Uterus (tissue), 4 donors: ENCODE results near the gene YAE1. TPM values are rescaled to one million over a fixed set of nuclear protein-coding genes. Genes with fewer than 3 reads are reported as not detected.

Source experiments
- DNase-seq, 2 donors: peaks; one replicate each; pipeline ENCODE4 v3.0.0-alpha.2; 2019 to 2020
- H3K27ac ChIP-seq, 2 donors: fragments of 200-600 bp; sonication (generic); 1 replicate in 1 of 2; 2 replicates in 1 of 2; pipeline ENCODE4 v1.5.1; 2016 to 2018
- H3K27me3 ChIP-seq, 2 donors: fragments of 200-600 bp; sonication (generic); one replicate each; pipeline ENCODE4 v1.5.1; 2018 to 2019; ENCODE audit warnings: control low read depth in 1 of 2
- H3K36me3 ChIP-seq, 2 donors: fragments of 200-600 bp; sonication (generic); one replicate each; pipeline ENCODE4 v1.5.1; 2019; ENCODE audit warnings: control low read depth in 1 of 2
- H3K4me1 ChIP-seq, 2 donors: fragments of 200-600 bp; sonication (generic); one replicate each; pipeline ENCODE4 v1.5.1; 2018 to 2019; ENCODE audit warnings: control low read depth in 1 of 2
- H3K4me3 ChIP-seq, 2 donors: fragments of 200-600 bp; sonication (generic); 1 replicate in 1 of 2; 2 replicates in 1 of 2; pipeline ENCODE4 v1.5.1; 2018 to 2019; ENCODE audit warnings: mild to moderate bottlenecking in 1 of 2
- H3K9me3 ChIP-seq, 2 donors: fragments of 200-600 bp; sonication (generic); one replicate each; pipeline ENCODE4 v1.5.1; 2019; ENCODE audit warnings: control low read depth in 1 of 2
- POLR2A ChIP-seq, 2 donors: fragments of 450-650 bp; IDR thresholded peaks; one replicate each; pipeline ENCODE4 v1.6.1; 2016; ENCODE audit warnings: antibody characterized with exemption in 2 of 2, mild to moderate bottlenecking in 1 of 2, moderate library complexity in 1 of 2
- intact Hi-C: fragments of 100-400 bp; cut with DNase I; formaldehyde crosslinking; loops from one replicate; pipeline ENCODE4 v1.15.1; 2023; ENCODE audit warnings: low total_unique reads
- total RNA-seq, 4 donors: library from RNA; depleted of rRNA in 3 of 4; stranded (reverse); fragments of >200 nt in 3 of 4; gene quantifications; one replicate each; pipeline versions ENCODE4 v1.1.0 to v1.2.4, GENCODE V29; 2014 to 2023
- TF ChIP-seq, protein P1 (sequence below), 4 experiments: fragments of 200-600 bp in 2 of 4; fragments of 450-650 bp in 2 of 4; sonication (generic) in 2 of 4; IDR thresholded peaks; one replicate each; pipeline ENCODE4 v1.5.1; 2016 to 2019; ENCODE audit warnings: antibody characterized with exemption in 4 of 4, mild to moderate bottlenecking in 2 of 4, moderate library complexity in 1 of 4
- donor health status: DM: yes; HTN: yes; CAD: no.

The YAE1 gene
- total RNA-seq, 4 donors from 2014 or later: 16.8 to 54.2 (median 41.7) TPM

DNA sequence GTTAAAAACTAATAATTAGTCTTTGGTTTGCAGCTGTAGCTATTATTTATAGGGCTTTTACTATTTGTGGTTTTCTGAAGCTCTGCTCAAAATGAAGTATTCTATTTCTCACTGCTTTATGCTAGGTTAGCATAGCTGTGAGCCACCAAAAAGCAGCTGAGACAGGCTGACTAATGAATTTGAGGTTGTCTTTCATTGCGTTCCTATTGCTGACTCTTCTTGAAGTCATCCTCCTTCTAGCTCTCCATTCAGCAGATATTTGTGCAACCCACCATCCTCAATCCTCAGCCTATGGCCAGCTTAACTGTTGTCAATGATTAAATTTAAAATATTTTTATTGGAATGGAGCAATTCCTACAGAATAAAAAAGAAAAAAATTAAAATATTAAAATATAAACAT, 55.1 kb downstream of the YAE1 start:
- H3K36me3 ChIP-seq: no peaks in the 10 kb centered on the region
- H3K27me3 ChIP-seq: no peaks in the 10 kb centered on the region
- no peak overlapping the region for H3K4me3 ChIP-seq
- TF ChIP-seq, protein P1, sequence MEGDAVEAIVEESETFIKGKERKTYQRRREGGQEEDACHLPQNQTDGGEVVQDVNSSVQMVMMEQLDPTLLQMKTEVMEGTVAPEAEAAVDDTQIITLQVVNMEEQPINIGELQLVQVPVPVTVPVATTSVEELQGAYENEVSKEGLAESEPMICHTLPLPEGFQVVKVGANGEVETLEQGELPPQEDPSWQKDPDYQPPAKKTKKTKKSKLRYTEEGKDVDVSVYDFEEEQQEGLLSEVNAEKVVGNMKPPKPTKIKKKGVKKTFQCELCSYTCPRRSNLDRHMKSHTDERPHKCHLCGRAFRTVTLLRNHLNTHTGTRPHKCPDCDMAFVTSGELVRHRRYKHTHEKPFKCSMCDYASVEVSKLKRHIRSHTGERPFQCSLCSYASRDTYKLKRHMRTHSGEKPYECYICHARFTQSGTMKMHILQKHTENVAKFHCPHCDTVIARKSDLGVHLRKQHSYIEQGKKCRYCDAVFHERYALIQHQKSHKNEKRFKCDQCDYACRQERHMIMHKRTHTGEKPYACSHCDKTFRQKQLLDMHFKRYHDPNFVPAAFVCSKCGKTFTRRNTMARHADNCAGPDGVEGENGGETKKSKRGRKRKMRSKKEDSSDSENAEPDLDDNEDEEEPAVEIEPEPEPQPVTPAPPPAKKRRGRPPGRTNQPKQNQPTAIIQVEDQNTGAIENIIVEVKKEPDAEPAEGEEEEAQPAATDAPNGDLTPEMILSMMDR (IDR thresholded peaks at IDR 0.05): no peak
- no peak for TF ChIP-seq POLR2A (IDR thresholded peaks at IDR 0.05)
- H3K4me1 ChIP-seq: peaks cover 0 to 4% of the 10 kb centered on the region in 2 donors
- intact Hi-C loops: no loop called here
- H3K9me3 ChIP-seq: no peaks in the 10 kb centered on the region
- DNase-seq: no peak
- H3K27ac ChIP-seq: no peak overlapping the region

DNA sequence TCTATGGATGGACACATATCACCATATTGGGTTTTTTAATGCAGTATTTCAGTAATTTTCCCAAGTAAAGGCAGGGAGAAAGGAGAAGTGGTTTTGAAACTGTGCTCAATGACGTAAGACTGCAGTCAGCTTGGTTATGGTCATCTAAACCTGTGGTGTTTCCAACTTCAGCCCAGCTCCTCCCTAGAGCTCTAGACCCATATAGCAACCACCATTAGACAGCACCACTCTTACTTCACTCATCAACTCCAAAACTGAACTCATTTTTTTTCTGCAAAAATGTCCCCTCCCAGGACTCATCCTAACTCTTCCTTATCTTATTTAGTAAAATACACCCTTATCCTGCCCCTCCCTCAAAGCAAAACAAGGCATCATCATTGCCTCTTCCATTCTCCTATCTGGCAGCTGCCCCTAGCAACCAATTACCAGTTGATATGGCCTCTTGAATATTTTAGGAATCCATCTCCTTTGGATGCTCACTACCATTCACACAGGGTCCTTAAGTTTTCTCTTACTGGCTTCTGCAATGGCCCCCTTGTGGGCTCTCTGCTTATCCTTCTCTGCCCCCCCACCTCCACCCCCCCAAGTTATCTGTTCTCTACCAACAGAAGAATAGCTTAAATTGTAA, 55.7 kb downstream of the YAE1 start:
- Histone ChIP-seq H3K4me1 (peaks cover 0 to 4% of the 10 kb centered on the region in 2 donors), H3K27me3 (no peaks in the 10 kb centered on the region), H3K36me3 (no peaks in the 10 kb centered on the region), H3K4me3 (no peak overlapping the region), H3K9me3 (no peaks in the 10 kb centered on the region), H3K27ac (peak overlapping the region in 1 of 2 donors; percentile 86)
- TF ChIP-seq, protein P1 (IDR thresholded peaks at IDR 0.05): no peak
- TF ChIP-seq POLR2A (IDR thresholded peaks at IDR 0.05): no peak
- DNase-seq: no peak
- intact Hi-C loops: no loop called here

Other genes starting within 250 kb of the YAE1 start
- 10 to 100 TPM in 3 of 4 donors, 1 to 10 TPM in 1; 7.4 to 31.1 (median 17.6) TPM for gene RALA, start 57.2 kb downstream of the YAE1 start, total RNA-seq